ENCODE results near the gene PIP5K1A.

PIP5K1A gene

GRCh38 chr1:151289080-151289935, 91.0 kb downstream of the PIP5K1A start:
- DNase-seq (ENCODE audit: low read depth) = no peak

- no peak for DNase-seq (ENCODE audit: low read depth)
These were observed 91.8 kb downstream of the PIP5K1A start for GRCh38 chr1:151289991-151290708.

GRCh38 chr1:151290709-151291303, 92.5 kb downstream of the PIP5K1A start:
- no peak for DNase-seq (ENCODE audit: low read depth)

GRCh38 chr1:151292207-151293030, 94.1 kb downstream of the PIP5K1A start:
- no peak for DNase-seq (ENCODE audit: low read depth)

- DNase-seq (ENCODE audit: low read depth) = no peak
These were observed 94.7 kb downstream of the PIP5K1A start for GRCh38 chr1:151293093-151293492.

DNA sequence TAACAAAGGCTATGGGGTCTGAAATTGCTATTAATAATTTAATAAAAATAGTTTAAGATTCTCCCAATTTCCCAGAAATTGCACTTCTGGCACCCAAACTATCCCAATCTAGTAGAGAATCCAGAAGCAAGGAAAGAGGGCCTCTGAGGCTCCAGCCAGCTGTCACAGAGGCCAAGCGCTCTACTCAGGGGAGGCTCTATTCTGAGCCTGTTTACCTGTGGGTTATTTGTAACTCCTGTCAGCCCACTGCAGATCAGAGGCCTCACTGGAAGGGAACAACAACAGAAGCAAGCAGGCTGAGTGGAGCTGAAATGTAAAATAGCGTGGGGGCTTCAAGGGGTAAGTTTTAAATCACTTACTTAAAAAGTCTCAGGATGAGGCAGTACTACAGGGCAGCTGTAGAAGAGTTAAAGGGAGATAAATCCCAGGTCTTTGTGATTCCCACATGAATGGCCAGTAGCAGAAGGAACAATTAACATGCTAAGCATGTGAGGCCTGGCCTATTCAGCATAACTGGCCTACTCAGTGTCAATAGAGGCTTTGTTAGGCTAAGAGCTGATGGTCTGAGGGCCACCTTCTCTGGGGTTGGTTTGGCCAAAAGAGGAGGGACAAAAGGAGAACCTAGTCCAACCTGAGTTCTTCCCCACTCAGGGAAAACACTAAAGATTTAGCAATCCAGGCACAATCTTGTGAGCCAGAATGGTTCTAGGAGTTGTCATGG, 96.5 kb downstream of the PIP5K1A start:
- no peak for DNase-seq (ENCODE audit: low read depth)

Data from GM04504 (cell line).